ENCODE data around the gene VSNL1. TPM values are rescaled to one million over a fixed set of nuclear protein-coding genes. Genes with fewer than 3 reads are reported as not detected.

VSNL1 gene
- total and polyA plus RNA-seq, 10 of the 15 experiments (the other 5 are each of a cell fraction or from before 2014, with no cell fraction given) = 0.04 to 0.30 (median 0.12) TPM; not detected in 4

DNA sequence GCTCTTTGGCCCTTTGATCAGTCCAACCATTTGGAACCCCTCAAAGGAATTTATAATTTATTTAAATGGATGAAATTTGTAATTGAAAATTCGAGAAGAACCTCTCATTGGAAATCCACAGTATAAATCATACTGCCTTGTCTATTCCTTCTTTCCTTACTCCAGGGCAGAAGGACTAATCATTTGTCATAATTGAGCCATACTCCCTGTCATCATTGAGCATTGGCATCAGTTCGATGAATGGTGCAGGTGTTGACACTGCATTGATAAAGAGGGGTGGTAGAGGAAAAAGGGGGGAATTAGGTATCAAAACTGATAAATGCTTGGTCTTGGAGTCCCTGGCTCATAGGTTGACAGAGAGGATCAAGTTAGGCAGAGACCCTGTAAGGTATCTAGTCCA lies 2.0 kb downstream of the VSNL1 start:
- no peak overlapping the region for H3K9ac ChIP-seq (ENCODE audit: control insufficient read depth, insufficient read depth, low read length)
- FAIRE-seq = no peak
- no peak for DNase-seq (ENCODE audit: low read depth, low spot score)
- no peak overlapping the region for H3K4me3 ChIP-seq
- 3% methylated on average over 2 of the region's 2 CpGs for WGBS (ENCODE audit: insufficient coverage, insufficient replicate concordance, low lambda C conversion rate, missing lambda C conversion rate)
- no peak overlapping the region for H2AFZ ChIP-seq (ENCODE audit: control insufficient read depth, low read depth, low read length)
- no peaks in the 10 kb centered on the region for H3K4me1 ChIP-seq (ENCODE audit: control insufficient read depth, insufficient read depth, low read length)
- intact Hi-C loops (cut with micrococcal nuclease; ENCODE audit: unreplicated experiment) (no loop called here), in situ Hi-C loops (cut with MboI) (no loop called here)
- H3K36me3 ChIP-seq (ENCODE audit: control insufficient read depth in 2 of 2, insufficient read depth in 2 of 2, low read length in 1 of 2) = no peaks in the 10 kb centered on the region
- H3K27ac ChIP-seq (ENCODE audit: control insufficient read depth, insufficient read depth) = no peak overlapping the region
- ChIA-PET RAD21 (ENCODE audit: unreplicated experiment) (no interaction called here), CTCF (no interaction called here), POLR2A (no interaction called here), SMC1A (ENCODE audit: uncharacterized antibody, unreplicated experiment) (no interaction called here)
- no peaks in the 10 kb centered on the region for H3K79me2 ChIP-seq (ENCODE audit: control insufficient read depth, insufficient read depth, low read length)
- no TSS peak for BruUV-seq (replicated peaks)
- TF ChIP-seq HDAC6 (IDR thresholded peaks at IDR 0.05; ENCODE audit: unreplicated experiment) (no peak), SIN3A (IDR thresholded peaks at IDR 0.05; ENCODE audit: low read depth, low read length) (no peak), FOXK2 (IDR thresholded peaks at IDR 0.05) (no peak), SMAD5 (IDR thresholded peaks at IDR 0.05; ENCODE audit: low read depth) (no peak), SREBF2 (IDR thresholded peaks at IDR 0.05; ENCODE audit: low read length) (no peak), KLF5 (IDR thresholded peaks at IDR 0.05; ENCODE audit: partially characterized antibody) (no peak), ESRRA (IDR thresholded peaks at IDR 0.05; ENCODE audit: low read length) (no peak), SRF (IDR thresholded peaks at IDR 0.05; ENCODE audit: low read depth in 2 of 2, low read length in 2 of 2) (no peak), BMI1 (IDR thresholded peaks at IDR 0.05; ENCODE audit: borderline replicate concordance) (no peak), ZNF274 (IDR thresholded peaks at IDR 0.05; ENCODE audit: insufficient read depth, insufficient read length) (no peak), MYC (IDR thresholded peaks at IDR 0.05; ENCODE audit: insufficient read depth, insufficient read length, insufficient replicate concordance, low read length, severe bottlenecking) (no peak)
- TF ChIP-seq, protein P1, sequence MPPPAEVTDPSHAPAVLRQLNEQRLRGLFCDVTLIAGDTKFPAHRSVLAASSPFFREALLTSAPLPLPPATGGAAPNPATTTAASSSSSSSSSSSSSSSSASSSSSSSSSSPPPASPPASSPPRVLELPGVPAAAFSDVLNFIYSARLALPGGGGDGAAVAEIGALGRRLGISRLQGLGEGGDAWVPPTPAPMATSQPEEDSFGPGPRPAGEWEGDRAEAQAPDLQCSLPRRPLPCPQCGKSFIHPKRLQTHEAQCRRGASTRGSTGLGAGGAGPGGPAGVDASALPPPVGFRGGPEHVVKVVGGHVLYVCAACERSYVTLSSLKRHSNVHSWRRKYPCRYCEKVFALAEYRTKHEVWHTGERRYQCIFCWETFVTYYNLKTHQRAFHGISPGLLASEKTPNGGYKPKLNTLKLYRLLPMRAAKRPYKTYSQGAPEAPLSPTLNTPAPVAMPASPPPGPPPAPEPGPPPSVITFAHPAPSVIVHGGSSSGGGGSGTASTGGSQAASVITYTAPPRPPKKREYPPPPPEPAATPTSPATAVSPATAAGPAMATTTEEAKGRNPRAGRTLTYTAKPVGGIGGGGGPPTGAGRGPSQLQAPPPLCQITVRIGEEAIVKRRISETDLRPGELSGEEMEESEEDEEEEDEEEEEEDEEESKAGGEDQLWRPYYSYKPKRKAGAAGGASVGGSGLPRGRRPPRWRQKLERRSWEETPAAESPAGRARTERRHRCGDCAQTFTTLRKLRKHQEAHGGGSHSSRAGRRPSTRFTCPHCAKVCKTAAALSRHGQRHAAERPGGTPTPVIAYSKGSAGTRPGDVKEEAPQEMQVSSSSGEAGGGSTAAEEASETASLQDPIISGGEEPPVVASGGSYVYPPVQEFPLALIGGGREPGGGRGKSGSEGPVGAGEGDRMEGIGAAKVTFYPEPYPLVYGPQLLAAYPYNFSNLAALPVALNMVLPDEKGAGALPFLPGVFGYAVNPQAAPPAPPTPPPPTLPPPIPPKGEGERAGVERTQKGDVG (CRISPR knock-in tag; IDR thresholded peaks at IDR 0.05) = no peak
- TF ChIP-seq, protein P2, sequence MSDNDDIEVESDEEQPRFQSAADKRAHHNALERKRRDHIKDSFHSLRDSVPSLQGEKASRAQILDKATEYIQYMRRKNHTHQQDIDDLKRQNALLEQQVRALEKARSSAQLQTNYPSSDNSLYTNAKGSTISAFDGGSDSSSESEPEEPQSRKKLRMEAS (IDR thresholded peaks at IDR 0.05; ENCODE audit: low read depth, low read length) = no peak
- TF ChIP-seq, protein P3, sequence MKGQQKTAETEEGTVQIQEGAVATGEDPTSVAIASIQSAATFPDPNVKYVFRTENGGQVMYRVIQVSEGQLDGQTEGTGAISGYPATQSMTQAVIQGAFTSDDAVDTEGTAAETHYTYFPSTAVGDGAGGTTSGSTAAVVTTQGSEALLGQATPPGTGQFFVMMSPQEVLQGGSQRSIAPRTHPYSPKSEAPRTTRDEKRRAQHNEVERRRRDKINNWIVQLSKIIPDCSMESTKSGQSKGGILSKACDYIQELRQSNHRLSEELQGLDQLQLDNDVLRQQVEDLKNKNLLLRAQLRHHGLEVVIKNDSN (IDR thresholded peaks at IDR 0.05; ENCODE audit: borderline replicate concordance, extremely low read length, insufficient read depth, low read depth, low read length) = no peak
- H3K27me3 ChIP-seq (replicated peaks in 1 of 2; ENCODE audit: control insufficient read depth in 2 of 2, insufficient read depth in 2 of 2, low read length in 1 of 2) = peaks cover 11 to 19% of the 10 kb centered on the region in 2 experiments
- H4K20me1 ChIP-seq (ENCODE audit: control insufficient read depth, insufficient read depth) = no peaks in the 10 kb centered on the region
- no peaks in the 10 kb centered on the region for H3K9me3 ChIP-seq (replicated peaks; ENCODE audit: control insufficient read depth, insufficient read depth, low read length)
- no peak for ATAC-seq
- H3K4me2 ChIP-seq (ENCODE audit: control insufficient read depth, insufficient read depth) = no peak overlapping the region

Data from GM12878 (cell line).